Small intestine (tissue), 7 donors: ENCODE measurements around the gene ENG. TPM values are rescaled to one million over a fixed set of nuclear protein-coding genes. Genes with fewer than 3 reads are reported as not detected.

Source experiments
- DNase-seq, 2 donors: peaks; one replicate each; pipeline versions ENCODE4 v3.0.0 to v3.0.0-alpha.2; 2013
- FAIRE-seq: peaks from 2 replicates; lab custom pipeline; 2012; peaks lifted over from hg19 to GRCh38; lab: Jason Lieb, UNC
- H3K27ac ChIP-seq, 3 donors: one replicate each; pipeline ENCODE4 v1.5.1; 2013; ENCODE audit warnings: low read length in 2 of 3, mild to moderate bottlenecking in 2 of 3, control low read depth in 1 of 3, inconsistent platforms in 1 of 3, low read depth in 1 of 3, moderate library complexity in 1 of 3
- H3K27me3 ChIP-seq, 3 donors: one replicate each; pipeline ENCODE4 v1.6.1; 2013; ENCODE audit warnings: low read length in 3 of 3, inconsistent platforms in 1 of 3; ENCODE audit not compliant: control insufficient read depth in 3 of 3, insufficient read depth in 3 of 3
- H3K36me3 ChIP-seq, 3 donors: one replicate each; pipeline ENCODE4 v1.6.1; 2013; ENCODE audit warnings: low read length in 3 of 3, inconsistent platforms in 1 of 3, low read depth in 1 of 3, mild to moderate bottlenecking in 1 of 3, moderate library complexity in 1 of 3; ENCODE audit not compliant: control insufficient read depth in 3 of 3, insufficient read depth in 2 of 3
- H3K4me1 ChIP-seq, 3 donors: one replicate each; pipeline ENCODE4 v1.6.1; 2013; ENCODE audit warnings: low read length in 2 of 3, inconsistent platforms in 1 of 3, low read depth in 1 of 3, mild to moderate bottlenecking in 1 of 3, moderate library complexity in 1 of 3; ENCODE audit not compliant: control insufficient read depth in 3 of 3, insufficient read depth in 2 of 3
- H3K4me3 ChIP-seq, 3 donors: one replicate each; pipeline ENCODE4 v1.5.1; 2013; ENCODE audit warnings: low read length in 3 of 3, control low read depth in 1 of 3, inconsistent platforms in 1 of 3, low read depth in 1 of 3, mild to moderate bottlenecking in 1 of 3, moderate library complexity in 1 of 3
- H3K9me3 ChIP-seq, 2 donors: one replicate each; pipeline ENCODE4 v1.6.1; 2013; ENCODE audit warnings: low read depth in 1 of 2, low read length in 1 of 2; ENCODE audit not compliant: control insufficient read depth in 2 of 2, insufficient read depth in 1 of 2
- WGBS, 3 donors: extraction: QIAGEN DNeasy Blood & Tissue Kit; methylation state at CpG; one replicate each; pipeline ENCODE4 v1.1.7; 2013; 5-methylcytosine and 5-hydroxymethylcytosine counted together
- polyA plus RNA-seq, 4 donors: library from polyadenylated mRNA; stranded (reverse) in 3 of 4; unstranded in 1 of 4; fragments of 200-250 nt in 3 of 4; fragments of 120-200 nt in 1 of 4; gene quantifications; one replicate each; pipeline versions ENCODE4 v1.2.1 to v1.2.3, GENCODE V29; 2013
- donor health status: healthy with polysubstance abuse.
- donor health status: control.
- donor health status: control.
- donor health status: Bipolar disorder and iron deficiency.
- donor health status: healthy.

The ENG gene
- polyA plus RNA-seq, 4 donors = 3.1 to 84.0 (median 11.8) TPM

- peaks cover 7 to 22% (median 8%) of the 10 kb centered on the region in 3 donors for H3K4me1 ChIP-seq
- H3K9me3 ChIP-seq = no peaks in the 10 kb centered on the region
- H3K27ac ChIP-seq = no peak overlapping the region
- H3K36me3 ChIP-seq = peaks cover 5 to 77% (median 7%) of the 10 kb centered on the region in 3 donors
- 91 to 97% (median 96%) methylated on average over 15 to 17 of the region's 17 CpGs for WGBS, 3 donors
- FAIRE-seq = no peak
- H3K27me3 ChIP-seq = no peaks in the 10 kb centered on the region
- no peak overlapping the region for H3K4me3 ChIP-seq
- no peak for DNase-seq
Measured at GRCh38 chr9:127808347-127809001, 46.0 kb downstream of the ENG start.

GRCh38 chr9:127806871-127807270 lies 47.6 kb downstream of the ENG start:
- no peaks in the 10 kb centered on the region for H3K9me3 ChIP-seq
- peaks cover 2 to 61% (median 5%) of the 10 kb centered on the region in 3 donors for H3K36me3 ChIP-seq
- no peaks in the 10 kb centered on the region for H3K27me3 ChIP-seq
- H3K4me1 ChIP-seq = peaks cover 7 to 30% (median 14%) of the 10 kb centered on the region in 3 donors
- DNase-seq (no peak), FAIRE-seq (no peak)
- no peak overlapping the region for H3K4me3 ChIP-seq
- 95 to 96% (median 95%) methylated on average over 9 to 14 of the region's 14 CpGs for WGBS, 3 donors
- no peak overlapping the region for H3K27ac ChIP-seq

GRCh38 chr9:127805620-127806019 lies 48.8 kb downstream of the ENG start:
- Histone ChIP-seq H3K36me3 (peaks cover 2 to 54% (median 5%) of the 10 kb centered on the region in 3 donors), H3K4me3 (no peak overlapping the region), H3K27ac (no peak overlapping the region), H3K9me3 (no peaks in the 10 kb centered on the region), H3K27me3 (no peaks in the 10 kb centered on the region), H3K4me1 (peaks cover 7 to 30% (median 15%) of the 10 kb centered on the region in 3 donors)
- no peak for DNase-seq
- WGBS, 3 donors = 84 to 88% (median 87%) methylated on average over 8 of the region's 8 CpGs
- FAIRE-seq = no peak

- Histone ChIP-seq H3K36me3 (peaks cover 2 to 41% (median 3%) of the 10 kb centered on the region in 3 donors), H3K27me3 (no peaks in the 10 kb centered on the region), H3K9me3 (no peaks in the 10 kb centered on the region), H3K4me3 (peak overlapping the region; percentile 61 to 76 (median 62)), H3K27ac (peak overlapping the region; percentile 70 to 98 (median 74)), H3K4me1 (peaks cover 7 to 19% (median 15%) of the 10 kb centered on the region in 3 donors)
- DNase-seq = peak; percentile 60 to 73
- WGBS, 3 donors = 32 to 40% (median 34%) methylated on average over 17 to 18 of the region's 18 CpGs
- FAIRE-seq = no peak
Measured at GRCh38 chr9:127803507-127804352, 50.7 kb downstream of the ENG start.

- no peak for FAIRE-seq
- H3K4me1 ChIP-seq = peaks cover 7 to 23% (median 17%) of the 10 kb centered on the region in 3 donors
- peak; percentile 80 to 95 for DNase-seq
- peak within 1 kb of the TSS; percentile 70 to 98 (median 78) for H3K27ac ChIP-seq
- peaks cover 2 to 31% (median 3%) of the 10 kb centered on the region in 3 donors for H3K36me3 ChIP-seq
- WGBS, 3 donors = 0 to 1% (median 1%) methylated on average over 55 to 82 of the region's 83 CpGs
- peak within 1 kb of the TSS; percentile 61 to 76 (median 62) for H3K4me3 ChIP-seq
- no peaks in the 10 kb centered on the region for H3K9me3 ChIP-seq
- H3K27me3 ChIP-seq = no peaks in the 10 kb centered on the region
Measured at GRCh38 chr9:127802576-127803443, 51.6 kb downstream of the ENG start, which contains the start of gene FPGS. Gene FPGS (plus strand): TSS chr9:127802882. CDS start chr9:127802925, 43 bp downstream.

GRCh38 chr9:127801955-127802575 lies 52.4 kb downstream of the ENG start:
- no peak for FAIRE-seq
- H3K27ac ChIP-seq = peak overlapping the region in 2 of 3 donors; percentile 78 to 96
- DNase-seq = no peak
- peaks cover under 1 to 24% (median 3%) of the 10 kb centered on the region in 3 donors for H3K36me3 ChIP-seq
- peak overlapping the region in 2 of 3 donors; percentile 58 to 61 for H3K4me3 ChIP-seq
- H3K4me1 ChIP-seq = peaks cover 7 to 23% (median 20%) of the 10 kb centered on the region in 3 donors
- no peaks in the 10 kb centered on the region for H3K27me3 ChIP-seq
- no peaks in the 10 kb centered on the region for H3K9me3 ChIP-seq
- WGBS, 3 donors = 21 to 31% (median 28%) methylated on average over 10 of the region's 10 CpGs

GRCh38 chr9:127796852-127797370 lies 57.5 kb downstream of the ENG start:
- FAIRE-seq = no peak

More at GRCh38 chr9:127796852-127797370, 57.5 kb downstream of the ENG start:
- peaks cover 11 to 15% (median 13%) of the 10 kb centered on the region in 3 donors for H3K4me1 ChIP-seq
- WGBS, 3 donors = 29 to 42% (median 42%) methylated on average over 11 of the region's 11 CpGs
- peaks cover 0 to 23% (median 0%) of the 10 kb centered on the region in 3 donors for H3K36me3 ChIP-seq
- peak overlapping the region in 2 of 3 donors; percentile 8 to 41 for H3K27ac ChIP-seq
- H3K4me3 ChIP-seq = no peak overlapping the region
- no peak for DNase-seq
- H3K27me3 ChIP-seq = no peaks in the 10 kb centered on the region
- H3K9me3 ChIP-seq = no peaks in the 10 kb centered on the region
